LoVo (cell line): Measurements from ENCODE around the gene SOX10.
"Not testable (repeated sequence)": the region's sequence is repeated elsewhere in the genome, so short reads cannot be mapped to it uniquely, and the experiment has no call there.

Experiments
- DNase-seq: peaks from one replicate; pipeline ENCODE4 v3.0.0-alpha.2; 2016; ENCODE audit warnings: low spot score

SOX10 gene

GRCh38 chr22:37961062-37961461, 23.3 kb downstream of the SOX10 start:
- no peak for DNase-seq

- no peak for DNase-seq
Observed at GRCh38 chr22:37959231-37959825, 25.0 kb downstream of the SOX10 start.

GRCh38 chr22:37957232-37957631, 27.1 kb downstream of the SOX10 start:
- DNase-seq: no peak

GRCh38 chr22:37955825-37956397, 28.4 kb downstream of the SOX10 start:
- DNase-seq: not testable (repeated sequence)

- DNase-seq: no peak
Observed at GRCh38 chr22:37954686-37955085, 29.7 kb downstream of the SOX10 start.

- DNase-seq: peak; percentile 98
Observed at GRCh38 chr22:37953437-37954179, 30.7 kb downstream of the SOX10 start, which contains the start of the genes C22orf23 and POLR2F. C22orf23 (minus strand) TSS chr22:37953601; CDS start chr22:37953149, 452 bp downstream. POLR2F (plus strand) TSS chr22:37953699; CDS start chr22:37953788, 89 bp downstream.

- DNase-seq: no peak
Observed at GRCh38 chr22:37953062-37953436, 31.3 kb downstream of the SOX10 start.

- DNase-seq: not testable (repeated sequence)
Observed at GRCh38 chr22:37952629-37953028, 31.7 kb downstream of the SOX10 start.

GRCh38 chr22:37951305-37951704, 33.0 kb downstream of the SOX10 start:
- DNase-seq: no peak

GRCh38 chr22:37947142-37947795, 37.1 kb downstream of the SOX10 start:
- not testable (repeated sequence) for DNase-seq

- DNase-seq: not testable (repeated sequence)
Observed at GRCh38 chr22:37944423-37944822, 39.9 kb downstream of the SOX10 start.

- no peak for DNase-seq
Observed at GRCh38 chr22:37943825-37944198, 40.5 kb downstream of the SOX10 start.

- no peak for DNase-seq
Observed at GRCh38 chr22:37943136-37943824, 41.1 kb downstream of the SOX10 start.

- no peak for DNase-seq
Observed at GRCh38 chr22:37942133-37942532, 42.2 kb downstream of the SOX10 start.

GRCh38 chr22:37940698-37941376, 43.5 kb downstream of the SOX10 start:
- DNase-seq: no peak

GRCh38 chr22:37933711-37934376, 50.5 kb downstream of the SOX10 start:
- peak; percentile 91 for DNase-seq

GRCh38 chr22:37932821-37933578, 51.4 kb downstream of the SOX10 start:
- no peak for DNase-seq

GRCh38 chr22:37932401-37932800, 52.0 kb downstream of the SOX10 start:
- no peak for DNase-seq

- no peak for DNase-seq
Observed at GRCh38 chr22:37931893-37932389, 52.4 kb downstream of the SOX10 start.

- DNase-seq: no peak
Observed at GRCh38 chr22:37930952-37931440, 53.4 kb downstream of the SOX10 start.
